ENCODE data around the gene RNF44.
A peak's percentile ranks its signal among the peaks of the same experiment; 100 is the strongest.
"Not testable (repeated sequence)": the region's sequence is repeated elsewhere in the genome, so short reads cannot be mapped to it uniquely, and the experiment has no call there.

RNF44 gene

GRCh38 chr5:176552332-176552869 lies 15.2 kb upstream of the RNF44 start:
- no peak for DNase-seq (ENCODE audit: low spot score)

DNA sequence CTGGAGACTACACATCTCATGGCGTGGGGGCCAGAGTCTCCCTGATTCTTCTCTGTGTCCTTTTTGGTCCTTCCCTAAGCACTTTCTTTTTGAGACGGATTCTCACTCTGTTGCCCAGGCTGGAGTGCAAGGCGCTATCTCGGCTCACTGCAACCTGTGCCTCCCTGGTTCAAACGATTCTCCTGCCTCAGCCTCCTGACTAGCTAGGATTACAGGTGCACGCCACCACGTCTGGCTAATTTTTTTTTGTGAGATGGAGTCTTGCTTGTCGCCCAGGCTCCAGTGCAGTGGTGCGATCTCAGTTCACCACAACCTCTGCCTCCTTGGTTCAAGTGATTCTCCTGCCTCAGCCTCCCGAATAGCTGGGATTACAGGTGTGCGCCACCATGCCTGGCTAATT lies 13.7 kb upstream of the RNF44 start:
- DNase-seq (ENCODE audit: low spot score): not testable (repeated sequence)

GRCh38 chr5:176550275-176550831 lies 13.2 kb upstream of the RNF44 start:
- no peak for DNase-seq (ENCODE audit: low spot score)

DNA sequence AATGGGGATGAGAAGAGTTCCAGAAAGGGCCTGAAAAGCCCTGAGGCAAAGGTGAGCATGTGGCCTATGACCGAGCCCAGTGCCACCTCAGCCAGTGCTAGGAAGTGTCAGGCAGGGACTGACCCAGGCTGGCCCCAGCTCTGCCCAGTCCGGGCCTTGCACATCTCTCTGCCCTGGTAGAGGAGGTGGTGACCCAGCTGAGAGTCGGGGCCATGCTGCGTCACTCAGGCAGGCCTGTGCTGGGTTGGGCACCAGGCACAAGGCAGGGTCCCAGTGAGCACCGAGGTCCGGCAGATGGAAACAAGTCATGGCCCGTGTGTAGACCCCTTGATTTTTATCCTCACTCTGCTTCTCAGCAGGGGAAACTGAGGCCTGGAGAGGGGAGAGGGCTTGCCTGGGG lies 12.7 kb upstream of the RNF44 start:
- no peak for DNase-seq (ENCODE audit: low spot score)

DNA sequence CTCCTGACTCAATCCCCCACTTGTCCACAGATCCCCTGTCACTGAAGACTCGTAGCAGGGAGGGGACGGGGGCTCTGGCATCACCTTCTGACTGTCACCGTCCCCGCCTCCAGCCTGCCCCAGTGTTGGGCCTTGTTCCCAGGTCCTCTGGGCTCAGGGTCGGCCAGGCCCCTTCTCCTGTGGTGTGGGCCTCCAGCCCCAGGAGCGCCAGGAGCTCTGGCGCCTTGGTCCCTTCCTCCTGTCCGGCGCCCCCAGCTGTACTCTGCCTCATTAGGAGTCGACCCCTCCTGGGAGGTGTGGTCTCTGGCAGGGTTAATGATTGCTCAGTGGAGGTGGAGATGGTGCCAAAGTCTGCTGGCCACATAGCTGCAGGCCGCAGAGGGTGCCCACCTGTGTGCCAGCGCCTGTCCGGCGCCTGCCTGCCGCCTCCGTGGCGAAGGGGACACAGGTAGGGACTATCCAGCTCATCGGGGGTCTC lies 11.8 kb upstream of the RNF44 start, which contains the start of gene CDHR2:
CDHR2 (plus strand) TSS at position 376 of the 478 bp plus-strand sequence. CDS start 16,011 bp downstream, outside the sequence.
- no peak for DNase-seq (ENCODE audit: low spot score)

DNA sequence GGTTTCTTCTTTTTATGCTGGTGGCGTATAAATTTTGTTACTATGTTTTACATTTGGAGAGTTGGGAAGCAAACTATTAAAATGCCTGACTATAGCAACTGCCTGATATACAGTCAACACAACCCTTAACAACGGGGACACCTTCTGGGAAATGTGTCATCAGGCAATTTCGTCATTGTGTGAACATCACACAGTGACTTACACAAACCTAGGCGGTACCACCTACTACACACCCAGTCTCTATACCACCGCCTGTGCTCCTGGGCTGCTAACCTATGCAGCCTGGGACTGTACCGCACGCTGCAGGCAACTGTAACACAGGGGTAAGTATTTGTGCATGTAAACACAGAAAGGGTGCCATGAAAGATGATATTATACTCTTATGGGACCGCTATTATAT lies 10.6 kb upstream of the RNF44 start:
- peak; percentile 49 for DNase-seq (ENCODE audit: low spot score)

- DNase-seq (ENCODE audit: low spot score): peak; percentile 77
Measured at GRCh38 chr5:176545737-176546509, 8.7 kb upstream of the RNF44 start.

DNA sequence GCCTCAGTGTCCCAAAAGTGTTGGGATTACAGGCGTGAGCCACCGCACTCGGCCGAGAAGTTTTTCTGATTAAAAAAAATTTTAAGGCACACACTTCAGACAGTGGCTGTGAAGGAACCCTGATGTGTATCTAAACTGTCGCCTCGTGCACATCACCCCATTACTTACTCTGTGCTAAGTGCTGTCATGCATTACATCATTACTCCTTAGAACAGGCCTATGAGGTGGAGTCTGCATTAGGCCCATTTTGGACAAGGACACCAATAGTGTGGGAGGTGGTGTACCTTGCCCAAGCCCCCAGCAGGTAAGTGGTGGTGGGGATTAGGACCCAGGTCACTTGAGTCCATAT lies 8.2 kb upstream of the RNF44 start:
- DNase-seq (ENCODE audit: low spot score): no peak

DNA sequence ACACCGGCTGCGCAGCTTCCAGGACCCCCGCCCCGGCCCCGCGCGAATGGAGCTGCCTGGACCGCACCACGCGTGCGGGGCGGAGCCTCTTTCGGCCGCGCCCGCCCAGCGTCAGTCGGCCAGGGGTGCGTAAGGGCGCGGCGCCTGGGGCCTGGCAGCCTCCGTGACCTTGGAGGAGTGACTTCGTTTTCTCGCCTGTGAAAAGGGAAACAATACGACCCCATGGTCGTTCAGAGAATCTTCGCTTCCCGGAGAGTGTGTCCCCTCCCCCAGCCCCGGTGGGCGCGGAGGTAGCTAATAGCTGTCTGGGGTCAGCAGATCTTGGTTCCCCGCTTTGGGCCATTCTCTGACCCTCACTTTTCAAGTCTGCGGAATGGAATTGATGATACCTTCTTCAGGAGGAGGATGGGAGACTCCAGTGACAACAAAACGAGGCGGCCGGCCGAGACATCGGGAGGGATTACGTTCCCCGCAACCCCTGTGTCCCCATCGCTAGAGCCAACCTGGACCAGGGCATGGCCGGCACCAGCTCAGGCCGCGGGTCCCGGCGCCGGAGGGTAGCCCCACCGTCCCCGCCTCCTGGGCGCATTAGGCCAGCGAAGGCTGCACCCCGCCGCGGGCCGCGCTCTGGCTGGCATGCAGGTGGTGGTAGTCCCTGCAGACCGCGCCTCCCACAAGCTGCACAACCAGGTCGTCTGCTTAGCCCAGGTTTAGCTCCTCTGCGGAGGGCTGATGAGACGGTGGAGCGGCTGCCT lies 6.4 kb upstream of the RNF44 start:
- DNase-seq (ENCODE audit: low spot score): peak; percentile 89

- DNase-seq (ENCODE audit: low spot score): peak; percentile 57
Measured at GRCh38 chr5:176542596-176543427, 5.6 kb upstream of the RNF44 start.

DNA sequence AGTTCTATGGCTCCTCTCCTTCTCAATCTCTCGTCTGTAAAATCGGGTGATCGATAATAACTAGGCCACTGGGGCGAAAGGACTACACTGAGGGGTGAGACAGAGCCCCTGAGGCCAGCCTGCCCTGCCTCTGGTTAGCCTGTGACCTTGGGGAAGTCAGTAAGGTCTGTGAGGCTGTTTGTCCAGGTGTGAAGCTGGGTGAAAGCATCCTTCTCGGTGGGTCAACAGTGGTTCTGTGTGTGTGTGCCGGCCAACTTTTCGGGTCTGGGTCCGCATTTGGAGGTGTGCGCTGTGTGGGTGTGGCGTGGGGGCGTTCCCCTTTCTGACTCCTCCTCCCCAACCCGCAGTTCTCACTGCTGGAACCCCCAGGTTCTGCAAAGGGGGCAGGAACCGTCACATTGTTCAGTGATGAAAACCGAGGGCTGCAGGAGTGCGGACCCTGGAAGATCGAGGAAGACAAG lies 5.0 kb upstream of the RNF44 start:
- DNase-seq (ENCODE audit: low spot score): no peak

DNA sequence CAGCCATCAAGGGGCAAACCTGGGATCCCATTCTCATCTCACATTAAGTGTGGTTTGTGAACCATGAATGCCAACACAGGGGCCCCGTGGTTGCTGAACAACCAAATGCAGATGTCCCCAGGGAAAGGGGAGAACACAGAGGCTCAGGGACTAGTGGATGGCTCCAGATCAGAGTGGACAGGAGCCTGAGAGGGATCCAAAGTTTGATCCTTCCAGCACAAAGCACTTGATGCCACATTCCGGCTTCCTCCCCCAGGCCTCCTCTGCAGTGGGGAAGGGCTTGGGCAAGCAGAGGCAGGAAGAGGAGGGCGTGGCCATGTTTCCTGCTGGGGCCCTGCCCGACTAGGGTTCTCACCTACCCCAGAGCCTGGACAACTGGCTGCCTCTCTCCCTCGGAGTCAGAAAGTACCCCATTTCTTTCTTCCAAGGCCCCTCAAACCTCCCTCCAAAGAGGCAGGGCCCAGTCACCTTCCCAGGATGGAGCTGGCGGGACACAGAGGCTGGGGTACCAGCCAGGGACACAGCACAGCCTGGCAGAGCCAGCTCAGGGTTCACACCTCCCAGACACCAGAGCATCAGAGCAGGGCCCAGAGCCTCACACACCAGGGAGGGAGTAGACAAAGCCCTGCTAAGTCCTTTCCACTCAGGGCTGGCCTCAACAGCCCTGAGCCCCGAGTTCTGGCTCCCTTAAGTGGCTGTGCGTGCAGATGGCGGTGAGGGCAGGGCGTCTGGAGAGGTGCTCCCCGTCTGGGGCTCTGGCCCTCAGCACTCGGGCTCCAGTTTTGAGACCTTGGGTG lies 4.3 kb upstream of the RNF44 start:
- peak; percentile 68 for DNase-seq (ENCODE audit: low spot score)

GRCh38 chr5:176540956-176541337 lies 3.7 kb upstream of the RNF44 start:
- no peak for DNase-seq (ENCODE audit: low spot score)

DNA sequence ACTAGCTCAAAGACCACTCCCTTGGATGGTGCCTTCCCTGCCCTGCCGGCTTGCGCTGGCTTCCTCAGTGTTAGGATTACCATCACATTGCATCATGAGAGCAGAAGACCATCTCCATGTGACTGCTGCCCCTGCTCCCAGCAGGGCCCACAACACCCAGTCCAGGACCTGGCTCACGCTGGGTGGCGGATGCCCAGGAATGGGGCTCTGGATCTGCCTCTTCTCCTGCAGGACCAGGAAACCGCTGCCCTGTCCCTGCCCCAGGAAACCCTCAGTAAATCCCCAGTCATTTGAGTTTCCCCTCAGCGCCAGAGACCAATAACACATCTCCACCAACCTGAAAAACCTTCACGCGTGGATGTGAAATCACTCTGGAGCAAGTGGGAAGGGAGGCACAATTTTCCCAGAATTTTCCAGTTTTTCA lies 3.3 kb upstream of the RNF44 start:
- DNase-seq (ENCODE audit: low spot score): peak; percentile 29

GRCh38 chr5:176538989-176539384 lies 1.8 kb upstream of the RNF44 start:
- DNase-seq (ENCODE audit: low spot score): no peak

DNA sequence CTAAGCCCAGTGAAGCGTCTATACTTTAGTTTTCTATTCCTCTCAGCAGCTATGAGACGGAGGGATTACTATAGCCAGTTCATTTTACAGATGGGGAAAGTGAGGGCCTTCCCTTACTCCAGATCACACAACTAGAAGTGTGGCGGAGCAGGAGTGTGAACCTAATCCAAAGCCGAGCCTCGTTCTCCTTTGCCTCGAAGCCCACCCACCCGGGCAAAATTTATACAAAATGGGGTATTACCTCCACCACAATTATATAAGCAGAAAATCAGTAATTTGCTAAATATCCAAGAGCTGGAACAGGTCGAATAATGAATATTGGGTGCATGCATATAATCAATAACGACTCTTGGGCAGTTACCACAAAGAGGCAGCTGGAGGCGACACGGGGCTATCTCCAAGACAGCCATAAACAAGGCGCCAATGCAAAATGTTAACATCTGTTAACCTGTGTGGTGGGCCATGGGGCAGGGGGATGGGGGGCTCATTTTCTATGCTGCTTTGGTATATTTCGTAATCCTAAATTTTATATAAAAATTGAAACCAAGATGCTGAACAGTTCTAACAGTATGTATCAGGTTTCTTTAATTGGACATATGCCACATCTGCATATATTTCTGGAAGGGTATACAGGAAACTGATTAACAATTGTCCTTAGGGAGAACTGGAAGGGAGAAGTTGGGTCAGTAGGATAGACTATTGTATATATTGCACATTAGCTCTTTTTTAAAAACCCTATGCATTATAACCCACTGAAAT lies 1.2 kb upstream of the RNF44 start:
- no peak for DNase-seq (ENCODE audit: low spot score)

DNA sequence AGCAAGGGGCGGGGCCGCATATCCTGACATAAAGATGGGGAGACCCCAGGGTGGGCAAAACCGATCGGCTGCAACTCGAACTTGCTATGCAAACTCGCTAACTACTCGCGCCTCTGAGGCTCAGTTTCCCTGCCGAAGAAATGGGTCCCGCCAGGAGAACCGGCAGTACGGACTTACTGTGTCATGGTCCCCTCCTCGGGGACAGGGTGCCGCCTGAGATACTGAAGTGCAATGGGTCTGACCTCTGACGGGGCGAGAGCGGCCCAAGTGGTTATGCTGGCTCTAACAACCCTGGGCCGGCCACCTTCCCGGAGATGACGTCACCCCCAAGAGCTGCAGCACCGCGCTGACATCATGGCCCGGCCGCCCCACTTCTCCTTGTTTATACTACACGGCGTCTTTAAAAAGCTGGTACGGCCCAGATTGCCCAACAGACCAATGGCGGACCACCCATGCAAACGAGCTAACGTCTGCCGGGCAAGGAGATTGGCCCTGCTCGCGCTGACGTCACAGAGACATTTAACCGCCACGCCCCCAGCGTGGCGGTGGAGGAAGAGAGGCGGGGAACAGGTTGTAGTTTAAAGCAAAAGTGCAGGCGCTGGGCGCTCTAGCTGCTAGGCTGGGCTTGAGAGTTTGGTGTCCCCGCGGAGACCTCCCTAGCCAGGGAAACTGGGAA lies 490 bp upstream of the RNF44 start:
- DNase-seq (ENCODE audit: low spot score): peak; percentile 100

GRCh38 chr5:176536132-176536901 lies 885 bp downstream of the RNF44 start:
- DNase-seq (ENCODE audit: low spot score): peak; percentile 67

GRCh38 chr5:176535664-176536131 lies 1.5 kb downstream of the RNF44 start:
- no peak for DNase-seq (ENCODE audit: low spot score)

Measured in LoVo (cell line).